Fibroblast of the aortic adventitia (primary cell): ENCODE measurements around the gene OR5H14. TPM values are rescaled to one million over a fixed set of nuclear protein-coding genes. Genes with fewer than 3 reads are reported as not detected.

ENCODE experiments used
- DNase-seq: peaks from one replicate; pipeline ENCODE4 v3.0.0-alpha.2; 2010; ENCODE audit warnings: low read depth
- H3K4me3 ChIP-seq: 2 replicates; pipeline ENCODE4 v1.5.1; 2011; ENCODE audit warnings: low read depth, mild to moderate bottlenecking, control low read depth, low read length, moderate library complexity
- total RNA-seq: library from RNA; depleted of rRNA; stranded (reverse); fragments of >200 nt; gene quantifications from 2 replicates; pipeline ENCODE4 v1.2.3, GENCODE V29; 2012; ENCODE audit warnings: low replicate concordance
- TF ChIP-seq, protein P1 (sequence below): IDR thresholded peaks from 2 replicates; pipeline ENCODE4 v1.5.1; 2011; ENCODE audit warnings: mild to moderate bottlenecking, low read length, control low read depth, inconsistent platforms; ENCODE audit not compliant: insufficient read depth

The OR5H14 gene
- not detected in 2 replicates for total RNA-seq

DNA sequence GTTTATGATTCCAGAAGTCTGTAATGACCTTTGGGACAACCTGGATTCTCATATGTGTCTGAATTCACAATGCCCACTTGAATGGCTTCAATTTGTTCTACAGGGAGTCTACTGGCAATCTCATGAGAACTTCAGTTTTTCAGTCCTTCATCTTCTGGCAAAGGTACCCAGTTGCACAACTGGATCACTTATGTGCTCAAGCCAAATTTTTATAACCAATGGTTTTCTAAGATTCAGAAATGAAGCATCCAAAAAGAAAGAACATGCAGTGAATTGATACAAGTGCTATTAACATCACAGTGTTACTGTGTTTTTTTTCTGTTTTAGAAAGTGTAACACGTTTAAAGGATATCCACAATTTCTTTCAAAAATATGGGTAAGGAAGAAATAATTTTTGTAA, at the start of gene OR5H14:
Gene OR5H14, plus strand, starts transcription at position 301 of the 400 bp plus-strand sequence. CDS start 1,907 bp downstream, outside the sequence.
- no peak for DNase-seq
- TF ChIP-seq, protein P1, sequence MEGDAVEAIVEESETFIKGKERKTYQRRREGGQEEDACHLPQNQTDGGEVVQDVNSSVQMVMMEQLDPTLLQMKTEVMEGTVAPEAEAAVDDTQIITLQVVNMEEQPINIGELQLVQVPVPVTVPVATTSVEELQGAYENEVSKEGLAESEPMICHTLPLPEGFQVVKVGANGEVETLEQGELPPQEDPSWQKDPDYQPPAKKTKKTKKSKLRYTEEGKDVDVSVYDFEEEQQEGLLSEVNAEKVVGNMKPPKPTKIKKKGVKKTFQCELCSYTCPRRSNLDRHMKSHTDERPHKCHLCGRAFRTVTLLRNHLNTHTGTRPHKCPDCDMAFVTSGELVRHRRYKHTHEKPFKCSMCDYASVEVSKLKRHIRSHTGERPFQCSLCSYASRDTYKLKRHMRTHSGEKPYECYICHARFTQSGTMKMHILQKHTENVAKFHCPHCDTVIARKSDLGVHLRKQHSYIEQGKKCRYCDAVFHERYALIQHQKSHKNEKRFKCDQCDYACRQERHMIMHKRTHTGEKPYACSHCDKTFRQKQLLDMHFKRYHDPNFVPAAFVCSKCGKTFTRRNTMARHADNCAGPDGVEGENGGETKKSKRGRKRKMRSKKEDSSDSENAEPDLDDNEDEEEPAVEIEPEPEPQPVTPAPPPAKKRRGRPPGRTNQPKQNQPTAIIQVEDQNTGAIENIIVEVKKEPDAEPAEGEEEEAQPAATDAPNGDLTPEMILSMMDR = no peak
- H3K4me3 ChIP-seq = no peak within 1 kb of the TSS

DNA sequence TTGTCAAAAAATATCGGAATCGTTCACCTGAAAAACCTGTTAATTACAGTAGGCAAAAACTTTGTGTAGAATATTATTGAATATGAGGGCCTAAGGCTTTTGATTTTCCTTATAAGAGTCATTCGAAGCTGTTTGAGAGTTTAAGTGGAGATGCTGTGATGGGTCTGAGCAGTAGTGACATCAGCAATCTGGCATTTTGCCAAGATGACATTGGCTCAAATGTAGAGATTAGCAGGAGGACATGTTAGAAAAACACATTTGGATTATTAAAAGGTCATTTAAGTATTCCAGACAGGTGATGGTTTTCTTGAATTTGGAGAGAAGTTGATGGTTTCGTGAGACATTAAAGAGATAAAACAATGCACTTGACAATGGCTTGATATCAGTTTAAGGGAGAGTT, 47.4 kb upstream of the OR5H14 start:
- H3K4me3 ChIP-seq = no peak overlapping the region
- TF ChIP-seq, protein P1 = no peak
- DNase-seq = no peak

DNA sequence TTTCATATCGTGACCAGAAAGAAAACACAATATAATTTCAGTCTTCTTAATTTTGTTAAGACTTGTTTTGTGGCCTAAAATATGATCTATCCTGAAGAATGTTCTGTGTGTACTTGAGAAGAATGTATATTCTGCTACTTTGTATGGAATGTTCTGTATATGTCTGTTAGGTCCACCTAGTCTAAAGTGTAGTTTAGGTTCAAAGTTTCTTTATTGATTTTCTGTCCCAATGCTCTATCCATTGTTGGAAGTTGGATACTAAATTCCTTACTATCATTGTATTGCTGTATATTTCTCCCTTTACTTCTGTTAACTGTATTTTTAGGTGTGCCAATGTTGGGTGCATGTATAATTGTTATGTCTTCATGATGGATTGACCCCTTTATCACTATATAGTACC, 39.1 kb upstream of the OR5H14 start:
- no peak for DNase-seq
- H3K4me3 ChIP-seq = no peak overlapping the region
- TF ChIP-seq, protein P1 = no peak

DNA sequence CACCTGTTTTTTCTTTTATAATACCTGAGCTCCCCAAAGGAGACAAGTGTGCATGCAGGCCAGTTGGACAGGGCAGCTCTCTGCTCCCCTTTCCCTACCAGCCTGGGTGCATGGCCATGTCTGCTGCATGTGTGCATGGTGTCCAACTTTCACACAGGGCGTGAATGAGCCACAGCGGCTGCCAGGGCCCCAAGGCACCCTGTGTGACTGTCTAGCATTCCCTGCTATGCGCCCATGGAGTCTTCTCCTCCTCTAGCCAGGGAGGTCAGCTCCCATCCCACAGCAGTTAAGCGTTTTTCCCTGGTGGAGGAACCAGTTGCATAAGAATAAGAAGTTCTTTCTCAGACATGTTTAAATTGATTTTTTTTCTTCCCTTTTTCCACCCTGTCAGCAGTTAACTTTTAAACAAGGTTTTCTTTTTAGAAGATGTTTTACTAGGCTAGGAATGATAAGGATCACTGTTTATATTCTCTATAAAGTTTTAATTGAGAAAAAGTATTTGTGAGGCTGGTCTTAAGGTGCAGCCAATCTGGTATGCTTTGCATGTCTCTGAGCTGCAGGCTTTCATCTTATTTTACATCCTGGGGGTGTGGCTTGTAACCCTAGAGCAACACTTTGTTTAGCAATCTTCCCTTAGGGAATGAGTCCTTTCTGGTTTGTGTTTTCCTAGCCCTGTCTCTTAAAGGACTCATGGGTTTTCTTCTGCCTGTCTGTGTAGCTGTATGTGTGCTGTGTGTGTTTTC, 37.3 kb upstream of the OR5H14 start:
- TF ChIP-seq, protein P1 = no peak

DNA sequence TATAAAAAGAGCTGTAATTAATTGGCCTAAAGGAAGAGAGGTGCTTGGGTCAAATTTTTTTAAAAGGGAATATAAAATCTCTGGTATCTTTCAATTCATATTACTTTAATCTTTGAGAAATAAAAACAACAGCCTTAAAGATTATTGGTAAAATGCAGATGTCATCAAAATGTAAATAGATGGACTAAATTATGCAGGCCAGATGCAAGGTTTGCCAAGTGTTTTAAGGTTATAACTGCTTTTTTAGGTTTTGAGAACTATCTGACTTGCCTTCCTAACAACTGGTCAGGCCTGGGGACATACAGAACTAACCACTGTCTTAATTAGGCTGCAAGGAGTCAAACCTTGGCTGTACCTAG, 36.8 kb upstream of the OR5H14 start:
- TF ChIP-seq, protein P1 = no peak
- DNase-seq = no peak

More for the DNA sequence above, 37.3 kb upstream of the OR5H14 start:
- DNase-seq = no peak
- H3K4me3 ChIP-seq = no peak overlapping the region

DNA sequence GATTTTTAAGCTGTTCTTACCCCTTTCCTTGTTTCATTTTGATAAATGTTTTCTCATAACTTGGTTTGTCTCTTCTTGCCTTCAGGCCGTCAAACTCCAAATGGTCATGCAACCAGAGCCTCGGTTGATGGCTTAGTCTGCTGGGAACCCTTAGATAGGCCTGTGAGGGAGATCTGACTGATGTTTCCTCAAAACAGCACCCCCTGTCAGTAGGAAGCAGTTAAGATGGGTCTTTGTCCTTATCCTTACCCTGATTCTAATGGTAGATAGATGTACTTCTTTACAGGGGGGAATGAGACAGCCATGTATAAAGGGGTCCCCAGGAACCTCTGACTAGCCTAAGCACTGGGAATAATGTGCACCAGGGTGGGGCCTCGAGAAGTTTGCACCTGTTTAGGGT, 33.0 kb upstream of the OR5H14 start:
- no peak for DNase-seq
- H3K4me3 ChIP-seq = no peak overlapping the region
- TF ChIP-seq, protein P1 = no peak

More for the DNA sequence above, 36.8 kb upstream of the OR5H14 start:
- no peak overlapping the region for H3K4me3 ChIP-seq
